Endothelial cell of umbilical vein (primary cell): ENCODE results near the gene TMEM222. TPM values are rescaled to one million over a fixed set of nuclear protein-coding genes. Genes with fewer than 3 reads are reported as not detected.

Experiments used
- BruUV-seq: library from RNA; stranded (reverse); fragments of 400-500 nt; replicated peaks from 2 replicates; lab custom pipeline; 2021; lab: Mats Ljungman, UMichigan
- CTCF ChIA-PET: fragments of 300-600, 350-600 bp; sonication (Branson Sonifier 250); formaldehyde crosslinking; loops from one replicate; lab custom pipeline; 2021; ENCODE audit warnings: antibody characterized with exemption, inconsistent platforms; lab: Charles Lee
- POLR2A ChIA-PET: fragments of 300-600, 350-600 bp; sonication (Branson Sonifier 250); formaldehyde crosslinking; loops from one replicate; lab custom pipeline; 2021; ENCODE audit warnings: antibody characterized with exemption, inconsistent platforms; lab: Charles Lee
- DNase-seq: peaks from one replicate; pipeline ENCODE4 v3.0.0-alpha.2; 2011; ENCODE audit warnings: low read depth, low spot score
- FAIRE-seq: peaks from 2 replicates; lab custom pipeline; 2011; peaks lifted over from hg19 to GRCh38; lab: Jason Lieb, UNC
- H2AFZ ChIP-seq: 2 replicates; pipeline ENCODE4 v1.6.0; 2012; ENCODE audit warnings: low read depth, low read length, control low read depth, inconsistent platforms
- H3K27ac ChIP-seq: 2 replicates; pipeline ENCODE4 v1.5.1; 2011; ENCODE audit warnings: low read depth, mild to moderate bottlenecking, control low read depth, low read length, moderate library complexity; ENCODE audit not compliant: insufficient read depth
- H3K27me3 ChIP-seq, 2 experiments: 2 replicates each; pipeline versions ENCODE4 v1.6.0 to v1.6.1; 2011; ENCODE audit warnings: low read length in 2 of 2, mixed read lengths in 1 of 2; ENCODE audit not compliant: control insufficient read depth in 2 of 2, insufficient read depth in 2 of 2
- H3K36me3 ChIP-seq, 2 experiments: 2 replicates in 1 of 2; 3 replicates in 1 of 2; pipeline ENCODE4 v1.5.1; 2011; ENCODE audit warnings: low read length in 2 of 2, mild to moderate bottlenecking in 1 of 2, moderate library complexity in 1 of 2; ENCODE audit not compliant: control insufficient read depth in 2 of 2, insufficient read depth in 2 of 2; ENCODE audit errors: extremely low read depth in 1 of 2
- H3K4me1 ChIP-seq: 3 replicates; pipeline ENCODE4 v1.5.1; 2011; ENCODE audit warnings: mild to moderate bottlenecking, low read length; ENCODE audit not compliant: control insufficient read depth, insufficient read depth; ENCODE audit errors: extremely low read depth
- H3K4me2 ChIP-seq: 2 replicates; pipeline ENCODE4 v1.6.1; 2011; ENCODE audit warnings: low read length, control low read depth, mixed read lengths; ENCODE audit not compliant: insufficient read depth
- H3K4me3 ChIP-seq, 3 experiments: fragments of 200-600 bp in 1 of 3; sonication (generic), shearing (Covaris generic) in 1 of 3; replicated peaks in 1 of 3; 2 replicates each; pipeline ENCODE4 v1.5.1; 2011 to 2016; ENCODE audit warnings: control low read depth in 3 of 3, low read length in 3 of 3, mild to moderate bottlenecking in 2 of 3, inconsistent platforms in 1 of 3, low read depth in 1 of 3, moderate library complexity in 1 of 3; ENCODE audit not compliant: insufficient read depth in 1 of 3
- H3K79me2 ChIP-seq: 2 replicates; pipeline ENCODE4 v1.6.0; 2012; ENCODE audit warnings: low read length, inconsistent platforms; ENCODE audit not compliant: control insufficient read depth, insufficient read depth
- H3K9ac ChIP-seq: replicated peaks from 2 replicates; pipeline ENCODE3; 2011; ENCODE audit warnings: low read length, control low read depth; ENCODE audit not compliant: insufficient read depth; ENCODE audit errors: extremely low read depth
- H3K9me1 ChIP-seq: replicated peaks from 3 replicates; pipeline ENCODE4 v1.6.0; 2011; ENCODE audit warnings: mild to moderate bottlenecking, low read length; ENCODE audit not compliant: control insufficient read depth, insufficient read depth; ENCODE audit errors: extremely low read depth
- H3K9me3 ChIP-seq: replicated peaks from 2 replicates; pipeline ENCODE4 v1.5.1; 2012; ENCODE audit warnings: low read length, inconsistent platforms; ENCODE audit not compliant: control insufficient read depth, insufficient read depth
- H4K20me1 ChIP-seq: replicated peaks from 2 replicates; pipeline ENCODE3; 2011; ENCODE audit warnings: mild to moderate bottlenecking, low read length; ENCODE audit not compliant: control insufficient read depth, insufficient read depth; ENCODE audit errors: extremely low read depth
- EZH2 ChIP-seq: IDR thresholded peaks from 2 replicates; pipeline ENCODE4 v1.6.1; 2012; ENCODE audit warnings: borderline replicate concordance, low read depth, mild to moderate bottlenecking, moderate library complexity, low read length, inconsistent platforms; ENCODE audit not compliant: severe bottlenecking
- GATA2 ChIP-seq: IDR thresholded peaks from 2 replicates; pipeline ENCODE4 v1.7.0; 2011; ENCODE audit warnings: low read depth, mild to moderate bottlenecking, moderate library complexity, mixed read lengths, low read length; ENCODE audit not compliant: insufficient read length, insufficient read depth
- JUN ChIP-seq: IDR thresholded peaks from 2 replicates; pipeline ENCODE4 v1.6.1; 2011; ENCODE audit warnings: borderline replicate concordance, low read depth; ENCODE audit not compliant: insufficient read length, insufficient read depth
- MYC ChIP-seq: IDR thresholded peaks from one replicate; pipeline ENCODE4 v1.6.1; 2011; ENCODE audit warnings: mild to moderate bottlenecking, low read depth, low read length
- POLR2A ChIP-seq: IDR thresholded peaks from 2 replicates; pipeline ENCODE4 v1.6.1; 2012; ENCODE audit warnings: low read depth, mild to moderate bottlenecking, control low read depth, low read length
- POLR2AphosphoS5 ChIP-seq: IDR thresholded peaks from 2 replicates; pipeline ENCODE4 v1.6.1; 2012; ENCODE audit warnings: low read depth, mild to moderate bottlenecking, control low read depth, low read length, moderate library complexity; ENCODE audit not compliant: insufficient read depth
- dilution Hi-C: fragments of 300-500 bp; cut with MboI; formaldehyde crosslinking; loops from one replicate; pipeline ENCODE4 v1.15.0; 2019; ENCODE audit warnings: low sequenced_read_pairs; ENCODE audit not compliant: extremely low pct_ligation_motif_present
- intact Hi-C: fragments of 100-400 bp; cut with micrococcal nuclease; formaldehyde crosslinking; loops from one replicate; pipeline ENCODE4 v1.10.0; 2022
- polyA plus RNA-seq, 4 experiments: library from polyadenylated mRNA; depleted of rRNA in 3 of 4; stranded (reverse) in 3 of 4; unstranded in 1 of 4; fragments of >200 nt; gene quantifications; 2 replicates each; pipeline versions ENCODE4 v1.2.1 to v1.2.3, GENCODE V29; 2011 to 2012; ENCODE audit warnings: missing spikeins in 1 of 4
- total RNA-seq: library from RNA; stranded (reverse); gene quantifications from 2 replicates; pipeline ENCODE4 v1.2.3, GENCODE V29; 2021
- TF ChIP-seq, protein P1 (sequence below): IDR thresholded peaks from 2 replicates; pipeline ENCODE4 v1.6.1; 2011; ENCODE audit not compliant: insufficient read depth, insufficient read length
- TF ChIP-seq, protein P2 (sequence below), 2 donors: IDR thresholded peaks; 1 replicate in 1 of 2; 2 replicates in 1 of 2; pipeline ENCODE4 v1.5.1; 2011; ENCODE audit warnings: low read length in 2 of 2, mild to moderate bottlenecking in 2 of 2, moderate library complexity in 2 of 2, control low read depth in 1 of 2, inconsistent platforms in 1 of 2, low read depth in 1 of 2; ENCODE audit not compliant: insufficient read depth in 1 of 2; ENCODE audit errors: extremely low read depth in 1 of 2

Gene TMEM222
- total and polyA plus RNA-seq, 2 donors (not counting 3 experiments of a cell fraction or from before 2014, with no cell fraction given): 45.8 to 76.1 TPM

DNA sequence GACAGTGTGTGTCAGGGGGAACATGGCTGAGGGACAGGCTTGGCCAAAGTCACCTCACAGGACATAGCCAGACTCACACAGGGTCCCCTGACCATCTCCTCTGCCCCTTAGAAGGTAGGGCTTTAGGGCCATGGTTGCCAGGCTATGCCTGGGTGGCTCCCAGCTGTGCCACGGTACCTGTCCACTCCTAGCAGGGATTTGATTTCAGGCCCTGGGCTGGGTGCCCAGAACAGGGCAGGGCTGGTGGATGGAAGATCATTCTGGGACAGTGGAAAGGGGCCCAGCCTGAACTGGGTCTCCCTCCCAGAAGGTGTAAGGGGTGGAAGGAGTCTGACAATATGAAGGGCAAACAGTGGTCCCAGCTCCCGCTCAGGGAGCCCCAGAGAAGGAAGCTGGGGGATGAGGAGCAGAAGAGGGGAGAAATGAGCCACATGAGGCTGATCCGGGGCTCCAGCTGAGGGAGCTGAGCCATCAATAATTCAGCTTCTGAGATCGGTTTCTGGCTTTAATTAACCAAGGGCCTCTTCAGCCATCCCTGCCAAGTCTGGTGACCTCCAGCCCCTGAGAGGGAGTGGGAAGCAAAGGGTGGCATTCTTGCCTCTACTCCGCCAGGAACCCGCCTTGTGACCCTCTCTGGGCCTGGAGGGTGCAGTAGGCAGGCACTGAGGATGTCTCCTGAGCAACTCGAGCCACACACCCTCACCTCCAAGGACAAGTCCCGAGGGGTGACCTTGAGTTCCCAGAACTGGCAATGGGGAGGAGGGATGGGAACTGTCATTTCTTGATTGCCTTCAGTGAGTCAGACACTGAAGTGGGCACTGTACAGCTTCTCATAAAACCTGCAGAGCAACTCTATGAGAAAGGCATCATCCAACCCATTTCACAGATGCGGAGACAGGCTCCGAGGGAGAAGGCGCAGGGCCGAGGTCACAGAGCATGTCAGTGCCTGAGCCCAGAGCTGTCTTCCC lies 59.1 kb downstream of the TMEM222 start:
- H3K27me3 ChIP-seq: peaks cover 0 to 3% of the 10 kb centered on the region in 2 experiments
- H3K36me3 ChIP-seq: no peaks in the 10 kb centered on the region
- H4K20me1 ChIP-seq: no peaks in the 10 kb centered on the region
- no peak overlapping the region for H3K9ac ChIP-seq
- dilution Hi-C loops (no loop called here), intact Hi-C loops (no loop called here)
- POLR2A ChIA-PET: no interaction called here
- DNase-seq (no peak), FAIRE-seq (no peak)
- no peak overlapping the region for H3K27ac ChIP-seq
- no peaks in the 10 kb centered on the region for H3K9me3 ChIP-seq
- no TSS peak for BruUV-seq
- no peaks in the 10 kb centered on the region for H3K9me1 ChIP-seq
- TF ChIP-seq, protein P1, sequence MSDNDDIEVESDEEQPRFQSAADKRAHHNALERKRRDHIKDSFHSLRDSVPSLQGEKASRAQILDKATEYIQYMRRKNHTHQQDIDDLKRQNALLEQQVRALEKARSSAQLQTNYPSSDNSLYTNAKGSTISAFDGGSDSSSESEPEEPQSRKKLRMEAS: no peak
- TF ChIP-seq EZH2: no peak
- no peak for TF ChIP-seq POLR2AphosphoS5
- TF ChIP-seq GATA2: no peak
- TF ChIP-seq, protein P2, sequence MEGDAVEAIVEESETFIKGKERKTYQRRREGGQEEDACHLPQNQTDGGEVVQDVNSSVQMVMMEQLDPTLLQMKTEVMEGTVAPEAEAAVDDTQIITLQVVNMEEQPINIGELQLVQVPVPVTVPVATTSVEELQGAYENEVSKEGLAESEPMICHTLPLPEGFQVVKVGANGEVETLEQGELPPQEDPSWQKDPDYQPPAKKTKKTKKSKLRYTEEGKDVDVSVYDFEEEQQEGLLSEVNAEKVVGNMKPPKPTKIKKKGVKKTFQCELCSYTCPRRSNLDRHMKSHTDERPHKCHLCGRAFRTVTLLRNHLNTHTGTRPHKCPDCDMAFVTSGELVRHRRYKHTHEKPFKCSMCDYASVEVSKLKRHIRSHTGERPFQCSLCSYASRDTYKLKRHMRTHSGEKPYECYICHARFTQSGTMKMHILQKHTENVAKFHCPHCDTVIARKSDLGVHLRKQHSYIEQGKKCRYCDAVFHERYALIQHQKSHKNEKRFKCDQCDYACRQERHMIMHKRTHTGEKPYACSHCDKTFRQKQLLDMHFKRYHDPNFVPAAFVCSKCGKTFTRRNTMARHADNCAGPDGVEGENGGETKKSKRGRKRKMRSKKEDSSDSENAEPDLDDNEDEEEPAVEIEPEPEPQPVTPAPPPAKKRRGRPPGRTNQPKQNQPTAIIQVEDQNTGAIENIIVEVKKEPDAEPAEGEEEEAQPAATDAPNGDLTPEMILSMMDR (IDR thresholded peaks at IDR 0.05; ENCODE audit: extremely low read depth in 1 of 2, insufficient read depth in 1 of 2, low read depth in 1 of 2, low read length in 2 of 2): no peak
- no peak for TF ChIP-seq MYC
- no peak for TF ChIP-seq JUN
- no peak for TF ChIP-seq POLR2A
- H3K4me3 ChIP-seq: no peak overlapping the region
- CTCF ChIA-PET: interaction anchor here (0.8 to 3.2 kb wide), 4 partner anchors 12 to 23 kb away, joined by 3 to 17 read pairs (median 12); partner anchors contain the start of gene MAP3K6
- H3K4me2 ChIP-seq: no peak overlapping the region
- H3K4me1 ChIP-seq: no peaks in the 10 kb centered on the region
- no peak overlapping the region for H2AFZ ChIP-seq
- H3K79me2 ChIP-seq: no peaks in the 10 kb centered on the region
